ENCODE data around the gene SBDS.
A peak's percentile ranks its signal among the peaks of the same experiment; 100 is the strongest.
"Not testable (repeated sequence)": the region's sequence is repeated elsewhere in the genome, so short reads cannot be mapped to it uniquely, and the experiment has no call there.

The SBDS gene

DNA sequence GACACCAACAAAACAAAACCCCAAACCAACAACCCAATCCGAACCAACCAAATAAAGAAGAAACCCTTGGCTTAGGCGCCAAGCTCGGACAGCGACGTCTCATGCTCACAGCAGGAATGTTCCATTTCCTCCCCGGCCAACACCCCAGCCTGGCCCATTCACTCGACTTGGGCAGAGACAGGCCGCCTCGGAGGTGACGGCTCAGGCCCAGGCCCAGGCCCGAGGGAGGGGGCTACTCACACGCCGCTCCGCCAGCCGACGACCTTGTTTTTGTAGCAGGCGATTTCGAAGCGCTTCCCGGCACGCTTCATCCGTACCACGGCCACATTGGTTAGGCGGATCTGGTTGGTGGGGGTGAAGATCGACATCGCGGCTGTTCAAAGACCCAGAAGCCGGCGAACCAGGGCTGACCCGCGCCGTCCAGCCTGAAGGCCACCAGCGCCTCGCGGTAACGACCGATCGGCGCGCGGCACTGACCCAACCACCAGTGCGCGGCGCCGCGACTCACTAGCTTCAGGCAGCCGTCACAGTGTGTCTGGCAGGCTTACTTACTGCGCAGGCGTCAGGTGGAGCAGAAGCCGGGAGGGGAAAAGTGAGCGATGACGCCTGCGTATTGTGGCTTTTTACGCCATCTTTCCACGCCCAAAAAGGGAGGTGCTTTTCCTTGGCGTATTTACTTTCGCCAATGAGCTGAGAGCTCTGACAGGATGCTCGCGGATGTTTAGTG is at the start of gene SBDS:
Gene SBDS (minus strand): TSS at position 537 of the 727 bp plus-strand sequence. CDS start 169 bp downstream, at position 368.
- DNase-seq: peak; percentile 98 to 99

DNA sequence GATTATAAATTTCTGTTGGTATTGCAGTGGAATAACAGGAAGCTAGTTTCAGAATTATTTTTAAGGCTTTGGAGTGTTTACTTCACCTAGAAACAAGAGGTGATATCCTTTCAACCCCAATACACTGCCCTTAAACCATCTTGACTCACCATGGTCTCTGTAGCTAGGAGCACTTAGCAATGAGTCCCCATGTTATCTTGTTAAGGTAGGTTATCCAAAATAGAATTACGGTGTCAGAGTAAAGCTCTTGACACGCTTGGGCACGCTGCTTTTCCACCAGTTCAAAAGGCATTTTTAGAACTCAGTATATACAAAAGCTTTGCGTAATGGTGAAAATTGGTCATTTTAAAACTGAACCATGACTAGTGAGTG is 48.2 kb upstream of the SBDS start:
- not testable (repeated sequence) for DNase-seq

DNA sequence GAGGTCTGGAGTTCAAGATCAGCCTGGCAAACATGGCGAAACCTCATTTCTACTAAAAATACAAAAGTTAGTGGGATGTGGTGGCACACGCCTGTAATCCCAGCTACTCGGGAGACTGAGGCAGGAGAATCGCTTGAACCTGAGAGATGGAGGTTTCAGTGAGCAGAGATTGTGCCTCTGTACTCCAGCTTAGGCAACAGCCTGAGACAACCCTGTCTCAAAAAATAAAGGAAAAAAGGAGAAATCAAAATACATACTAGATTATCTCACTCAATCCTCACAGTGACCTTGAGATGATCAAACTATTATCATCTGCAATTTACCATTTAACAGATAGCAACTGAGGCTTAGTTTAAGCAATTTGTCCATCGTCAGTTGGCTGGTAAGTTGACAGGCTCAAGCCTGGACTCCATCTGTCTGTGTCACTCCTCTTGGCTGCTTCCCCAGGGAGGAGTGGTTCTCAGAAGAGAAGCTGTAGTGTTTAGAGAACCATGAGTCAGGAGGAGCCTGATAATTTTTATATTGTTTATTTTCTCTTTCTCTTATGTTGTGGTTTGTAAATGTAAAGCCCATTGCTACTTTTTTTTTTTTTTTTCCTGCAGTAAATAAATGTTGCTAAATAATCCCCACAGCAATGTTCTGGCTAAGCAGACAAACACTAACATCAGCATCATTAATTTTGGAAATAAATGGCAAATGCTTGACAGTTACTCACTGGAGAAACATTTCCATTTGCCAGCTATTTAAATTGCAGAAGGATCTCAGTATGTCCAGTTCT is 47.6 kb upstream of the SBDS start:
- DNase-seq: peak in 1 of 2 experiments; percentile 20

DNA sequence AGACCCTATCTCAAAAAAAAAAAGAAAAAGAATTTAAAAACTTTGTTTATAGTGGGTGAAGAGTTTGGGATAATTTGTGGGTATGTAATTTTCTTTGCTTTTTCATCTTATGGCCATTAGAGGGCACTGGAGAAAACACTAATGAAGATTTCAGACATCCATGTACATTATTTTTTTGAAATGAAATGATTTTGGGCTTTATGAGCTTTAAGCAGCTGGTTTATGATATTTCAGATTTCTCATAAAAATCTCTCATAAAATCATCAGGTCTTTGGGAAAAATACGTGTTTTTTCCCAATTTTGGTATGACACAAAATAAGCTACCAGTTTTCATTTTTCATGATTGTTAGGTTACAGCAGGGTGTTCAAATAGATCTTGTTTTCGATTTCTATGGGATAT is 45.4 kb upstream of the SBDS start:
- DNase-seq: not testable (repeated sequence)

DNA sequence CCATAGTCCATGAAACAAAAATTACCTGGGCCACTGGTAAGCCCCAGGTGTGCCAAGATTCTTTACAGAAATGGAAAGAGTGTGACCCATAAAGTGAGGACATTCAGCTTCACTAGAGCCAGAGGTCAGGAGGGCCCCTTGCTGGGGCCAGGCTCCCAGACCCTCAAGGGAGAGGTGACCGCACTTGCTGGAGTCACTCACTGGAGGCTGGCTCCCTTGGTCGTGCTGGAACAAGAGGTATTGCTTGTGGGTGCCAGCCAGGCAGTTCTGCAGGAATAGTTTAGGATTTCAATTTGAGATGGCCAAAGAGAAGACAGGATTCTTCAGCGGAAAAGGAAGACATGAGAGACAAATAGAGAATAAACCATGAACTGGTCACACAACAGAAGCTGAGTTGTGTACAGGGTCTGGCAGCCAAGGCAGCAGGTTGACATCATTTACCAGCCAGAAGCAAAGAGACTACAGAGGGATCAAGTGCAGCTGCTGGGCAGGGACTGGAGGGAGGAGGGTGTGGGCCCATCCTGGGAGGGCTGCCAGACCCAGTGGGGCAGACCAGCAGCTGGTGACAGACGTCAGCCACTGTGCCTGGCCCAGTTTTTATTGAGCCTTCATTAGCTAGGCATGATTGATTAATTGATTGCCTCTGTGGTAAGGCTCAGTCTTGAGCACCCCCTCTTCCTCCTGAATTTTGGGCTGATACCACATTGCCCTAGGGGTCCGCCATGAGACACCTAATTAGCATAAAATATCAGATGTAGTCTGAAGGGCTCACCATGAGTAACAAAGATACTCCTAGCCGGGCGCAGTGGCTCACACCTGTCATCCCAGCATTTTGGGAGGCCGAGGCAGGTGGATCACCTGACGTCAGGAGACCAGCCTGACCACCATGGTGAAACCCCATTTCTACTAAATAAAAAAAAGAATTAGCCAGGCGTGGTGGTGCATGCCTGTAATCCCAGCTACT is 41.3 kb upstream of the SBDS start:
- DNase-seq: peak; percentile 76 to 89

DNA sequence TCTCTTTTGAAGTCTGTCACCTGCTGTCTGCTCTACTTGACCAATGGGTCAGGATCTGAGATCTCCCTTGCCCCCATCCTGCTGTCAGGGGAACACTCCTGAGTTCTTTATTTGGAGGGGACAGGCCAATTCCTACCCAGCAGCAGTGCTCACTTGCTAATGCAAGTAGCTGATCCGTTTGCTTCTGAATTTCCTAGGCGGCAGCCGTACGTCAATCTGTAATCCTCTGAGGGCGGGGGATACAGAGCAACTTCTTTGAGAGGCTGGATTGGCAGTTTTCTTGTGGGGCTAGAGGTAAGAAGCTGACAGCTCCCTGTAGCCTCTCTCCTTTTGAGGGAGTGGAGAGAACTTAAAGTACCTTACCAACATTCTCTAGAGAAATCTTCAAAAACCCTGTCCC is 37.9 kb upstream of the SBDS start:
- DNase-seq: no peak

DNA sequence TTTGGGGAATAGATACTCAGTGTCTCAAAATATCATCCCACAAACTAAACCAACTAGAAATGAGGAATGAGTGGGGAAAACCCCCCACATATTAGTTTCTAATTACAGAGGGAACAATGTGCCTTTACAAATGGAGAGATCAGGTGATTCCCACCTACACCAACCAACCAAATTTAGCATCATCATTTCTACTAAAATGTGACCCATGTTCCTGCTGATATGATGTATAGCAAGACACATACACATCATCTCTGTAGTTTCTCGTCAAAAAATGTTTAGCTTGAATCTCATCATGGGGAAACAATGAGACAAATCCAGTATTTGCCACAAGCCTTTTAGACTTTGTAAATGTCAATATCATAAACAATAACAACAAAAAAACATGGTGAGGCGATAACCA is 36.3 kb upstream of the SBDS start:
- DNase-seq: not testable (repeated sequence)

DNA sequence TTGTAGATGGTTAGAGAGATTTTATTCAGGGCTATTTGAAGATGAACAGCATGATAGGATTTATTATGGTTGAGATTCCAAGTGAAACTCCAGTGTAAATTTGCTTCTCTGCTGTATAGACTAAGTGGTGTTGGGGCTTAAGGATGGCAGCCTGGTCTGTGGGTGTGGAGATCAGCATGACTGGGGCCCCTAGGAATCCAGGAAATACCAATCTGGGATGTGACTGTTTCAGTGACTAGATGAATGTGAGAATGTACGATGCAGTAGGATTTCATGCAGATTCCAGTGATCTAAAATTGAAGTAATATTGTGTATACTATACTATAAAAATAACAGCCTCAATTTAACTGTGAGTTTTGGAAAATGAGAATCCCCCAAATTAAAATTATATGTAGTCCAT is 30.1 kb upstream of the SBDS start:
- not testable (repeated sequence) for DNase-seq

DNA sequence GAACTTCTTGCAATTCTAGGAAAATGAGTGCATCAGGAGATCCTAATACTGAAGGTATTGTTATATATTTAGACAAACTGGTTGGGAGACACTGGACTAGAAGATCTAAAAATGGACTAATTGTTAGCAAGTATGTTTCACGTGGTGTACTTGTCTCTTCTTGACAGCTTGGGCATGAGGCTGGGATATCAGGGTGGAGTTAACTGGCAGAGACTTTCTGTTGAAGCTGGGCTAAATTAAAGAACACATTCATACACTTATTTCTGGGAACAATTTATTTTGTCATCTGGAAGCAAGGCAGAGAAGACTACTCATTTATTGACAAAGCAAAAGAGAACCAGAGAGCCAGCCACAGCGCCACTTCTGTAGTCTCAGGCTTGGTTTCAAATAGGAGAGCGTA is 27.1 kb upstream of the SBDS start:
- no peak for DNase-seq

DNA sequence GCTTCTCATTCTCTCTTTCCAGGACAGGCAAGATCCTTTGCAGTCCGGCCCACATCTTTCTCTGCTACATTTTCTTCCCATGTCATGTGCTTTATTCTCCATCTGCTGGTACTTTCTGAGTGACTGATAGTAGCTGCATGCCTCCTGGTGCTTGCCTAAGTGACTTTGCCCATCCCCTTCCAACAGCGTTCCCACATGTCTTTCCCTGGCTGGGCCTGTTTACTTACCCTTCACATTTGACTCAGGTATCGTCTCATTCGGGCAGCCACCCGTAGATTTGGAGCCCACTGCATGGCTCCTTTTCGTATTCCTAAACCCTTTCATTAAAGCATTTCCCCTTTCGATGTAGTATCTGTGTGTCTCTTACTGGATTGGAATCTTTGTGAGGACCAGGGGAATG is 25.9 kb upstream of the SBDS start:
- DNase-seq: no peak

DNA sequence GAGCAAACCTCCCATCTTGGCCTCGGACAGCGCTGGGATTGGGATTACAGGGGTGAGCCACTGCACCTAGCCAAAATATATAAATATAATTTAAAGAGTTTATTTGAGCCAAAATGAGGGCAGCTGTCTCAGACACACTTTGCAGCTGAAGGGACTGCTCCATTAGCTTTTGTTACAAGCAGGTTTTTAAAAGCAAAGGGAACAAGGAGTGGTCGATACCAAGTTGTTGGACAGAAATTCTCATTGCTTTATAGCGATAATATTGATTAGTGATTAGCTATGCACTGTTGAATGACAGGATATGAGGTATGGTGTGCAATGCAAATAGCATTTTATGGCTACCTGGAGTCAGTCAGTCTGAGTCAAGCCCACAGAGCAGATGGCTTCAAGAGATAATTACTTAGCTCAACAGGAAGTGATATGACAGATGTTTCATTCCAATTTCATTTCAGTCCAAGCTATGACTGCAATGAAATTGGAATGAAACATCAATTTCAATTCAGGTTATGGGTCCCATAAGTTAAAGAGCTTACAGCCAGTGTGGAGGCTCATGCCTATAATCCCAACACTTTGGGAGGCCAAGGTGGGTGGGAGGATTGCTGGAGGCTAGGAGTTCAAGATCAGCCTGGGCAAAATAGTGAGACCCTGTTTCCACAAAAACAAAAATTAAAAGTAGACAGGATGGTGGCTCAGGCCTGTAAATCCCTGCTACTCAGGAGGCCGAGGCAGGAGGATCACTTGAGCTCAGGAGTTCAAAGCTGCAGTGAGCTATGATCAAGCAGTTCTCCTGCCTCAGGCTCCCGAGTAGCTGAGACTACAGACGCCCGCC is 24.4 kb upstream of the SBDS start:
- peak; percentile 78 to 93 for DNase-seq

DNA sequence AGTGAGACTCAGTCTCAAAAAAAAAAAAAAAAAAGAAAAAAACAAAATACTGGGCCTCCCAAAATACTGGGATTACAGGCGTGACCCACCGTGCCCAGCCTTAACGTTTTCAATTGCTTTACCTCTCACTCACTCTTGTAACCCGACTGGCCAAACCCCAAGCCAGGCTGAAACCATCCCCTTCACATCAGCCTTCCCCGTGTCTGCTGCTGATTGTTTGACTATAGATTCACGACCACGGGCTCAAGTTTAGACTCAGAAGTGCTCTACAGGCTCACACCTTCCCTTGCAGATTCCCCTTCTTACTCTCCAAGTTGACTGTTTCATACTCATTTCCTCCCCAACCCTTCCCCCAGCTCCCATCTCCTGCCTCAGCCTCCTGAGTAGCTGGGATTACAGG is 23.6 kb upstream of the SBDS start:
- no peak for DNase-seq

DNA sequence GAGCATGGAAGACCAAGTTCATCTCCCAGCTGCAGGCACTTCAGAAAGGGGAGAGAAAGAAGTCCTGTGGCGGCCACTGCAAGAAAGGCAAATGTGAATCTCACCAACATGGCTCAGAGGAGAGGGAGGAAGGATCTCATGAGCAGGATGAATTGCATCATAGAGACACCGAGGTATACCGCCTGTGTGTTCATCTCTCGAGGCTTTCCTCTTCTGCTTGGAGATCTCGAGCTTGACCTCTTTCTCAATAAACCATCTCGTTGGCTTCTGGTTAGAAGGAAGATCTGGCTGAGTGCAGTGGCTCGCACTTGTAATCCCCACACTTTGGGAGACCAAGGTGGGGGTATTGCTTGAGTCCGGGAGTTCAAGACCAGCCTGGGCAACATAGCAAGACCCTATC is 22.6 kb upstream of the SBDS start:
- DNase-seq: not testable (repeated sequence)

DNA sequence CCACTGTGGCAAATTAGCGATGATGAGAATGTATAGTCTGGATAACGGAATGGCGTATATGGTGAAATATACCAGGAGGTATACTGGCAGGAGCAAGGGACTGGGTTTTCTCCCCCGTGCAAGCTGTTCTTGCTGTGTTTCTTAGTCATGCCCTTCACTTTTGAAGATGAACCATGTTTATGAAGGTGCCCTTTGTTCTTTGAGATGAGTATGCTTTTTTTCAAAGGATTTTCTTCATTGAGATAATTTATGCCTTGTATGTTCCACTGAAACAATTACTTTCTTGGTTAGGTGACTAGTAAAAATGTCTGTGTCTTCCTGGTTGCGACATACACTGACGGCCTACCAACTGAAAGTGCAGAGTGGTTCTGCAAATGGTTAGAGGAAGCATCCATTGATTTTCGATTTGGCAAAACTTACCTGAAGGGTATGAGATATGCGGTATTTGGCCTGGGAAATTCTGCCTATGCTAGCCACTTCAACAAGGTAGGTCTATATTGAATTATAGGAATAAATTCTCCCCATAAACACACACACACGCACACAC is 18.8 kb upstream of the SBDS start:
- DNase-seq: not testable (repeated sequence)

DNA sequence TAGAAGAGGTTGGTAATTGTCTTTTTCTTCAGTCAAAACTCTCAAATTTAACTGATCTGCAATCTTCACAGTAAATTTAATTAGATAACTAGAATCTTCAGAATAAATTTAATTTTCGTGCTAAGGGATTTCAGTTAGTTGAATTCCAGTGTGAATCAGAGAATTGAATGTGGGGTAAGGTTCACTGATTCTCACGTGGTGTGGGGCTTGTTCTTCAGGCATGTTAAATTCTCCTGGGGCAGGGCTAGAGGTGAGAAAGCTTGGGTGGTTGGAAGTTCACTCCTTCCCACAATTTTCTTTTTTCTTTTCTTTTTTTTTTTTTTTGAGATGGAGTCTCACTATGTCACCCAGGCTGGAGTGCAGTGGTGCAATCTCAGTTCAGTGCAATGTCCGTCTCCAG is 14.3 kb upstream of the SBDS start:
- not testable (repeated sequence) for DNase-seq

DNA sequence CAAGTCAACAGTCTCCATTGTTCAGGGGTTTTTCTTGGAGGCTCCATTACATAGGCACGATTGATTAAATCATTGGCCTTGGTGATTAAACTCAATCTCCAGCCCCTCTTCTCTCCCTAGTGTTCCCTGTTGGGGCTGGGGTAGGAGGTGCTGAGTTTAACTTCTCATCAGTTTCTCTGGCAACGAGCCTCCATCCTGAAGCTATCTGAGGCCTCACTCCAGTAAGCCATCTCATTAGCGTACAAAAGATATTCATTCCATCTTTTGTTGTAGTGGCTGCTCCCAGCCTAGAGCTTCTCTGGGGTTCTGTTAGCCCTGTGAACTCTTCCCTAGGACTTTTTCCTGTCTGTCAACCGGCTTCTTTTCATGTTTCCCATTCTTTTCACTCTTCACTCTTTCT is 12.9 kb upstream of the SBDS start:
- no peak for DNase-seq

DNA sequence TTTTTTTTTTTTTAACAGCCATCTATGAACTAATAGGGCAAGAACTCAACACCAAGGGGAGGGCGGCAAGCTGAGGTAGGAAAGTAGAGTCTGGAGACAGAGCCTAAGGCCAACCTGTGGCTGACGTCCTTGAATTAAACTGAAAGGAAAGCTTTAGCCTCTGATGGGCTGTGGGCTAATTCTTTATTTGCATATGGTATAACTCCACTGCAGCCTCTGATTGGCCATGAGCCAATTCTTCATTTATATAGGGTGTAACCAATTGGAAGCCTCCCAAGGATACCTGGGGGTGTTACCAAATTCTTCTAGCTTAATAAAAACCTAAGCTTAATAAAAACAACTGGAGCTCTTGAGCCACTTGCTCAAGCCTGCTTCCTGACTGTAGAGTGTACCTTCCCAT is 11.6 kb upstream of the SBDS start:
- DNase-seq: no peak

DNA sequence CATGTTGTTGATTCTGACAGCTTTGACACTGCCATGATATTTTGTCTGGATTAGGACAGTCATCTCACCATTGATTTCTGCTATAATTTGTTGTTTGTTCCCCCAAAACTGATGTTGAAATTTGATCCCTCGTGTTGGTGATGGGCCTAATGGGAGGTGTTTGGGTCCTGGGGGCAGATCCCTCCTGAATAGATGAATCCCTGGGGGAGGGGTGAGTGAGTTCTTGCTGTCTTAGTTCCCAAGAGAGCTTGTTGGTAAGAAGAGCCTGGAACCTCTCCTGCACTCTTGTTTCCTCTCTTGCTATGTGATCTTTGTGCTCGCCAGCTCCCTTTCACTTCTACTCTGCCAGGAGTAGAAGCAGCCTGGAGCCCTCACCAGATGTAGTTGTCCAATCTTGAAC is 8.8 kb upstream of the SBDS start:
- not testable (repeated sequence) for DNase-seq

DNA sequence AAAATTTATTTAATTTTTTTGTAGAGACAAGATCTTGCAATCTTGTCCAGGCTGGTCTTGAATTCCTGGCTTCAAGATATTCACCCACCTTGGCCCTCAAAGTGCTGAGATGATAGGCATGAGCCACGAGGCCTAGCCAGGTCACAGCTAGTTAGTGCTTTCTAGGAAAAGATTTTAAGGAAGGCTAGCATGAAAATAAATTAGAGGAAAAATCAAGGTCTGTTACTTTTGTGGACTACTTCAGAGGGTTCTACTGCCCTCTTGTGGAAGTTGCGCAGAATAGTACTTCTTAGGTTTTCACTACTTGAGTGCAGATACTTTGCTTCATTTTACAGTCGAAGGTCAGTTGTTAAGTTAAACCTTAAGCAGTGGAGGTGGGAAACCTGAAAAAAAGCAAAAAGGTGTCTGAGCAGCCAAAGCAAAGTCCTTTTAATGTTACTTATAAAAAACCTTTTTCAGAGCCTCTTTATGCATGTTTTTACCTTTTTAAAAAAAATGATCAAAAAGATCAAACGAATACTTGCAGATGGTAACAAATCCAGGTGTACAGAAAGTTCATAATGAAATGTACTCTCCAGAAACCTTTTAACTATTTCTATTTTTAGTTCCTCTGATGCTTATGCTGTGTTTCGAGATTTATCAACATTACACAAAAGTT is 5.3 kb upstream of the SBDS start:
- peak; percentile 13 to 21 for DNase-seq

DNA sequence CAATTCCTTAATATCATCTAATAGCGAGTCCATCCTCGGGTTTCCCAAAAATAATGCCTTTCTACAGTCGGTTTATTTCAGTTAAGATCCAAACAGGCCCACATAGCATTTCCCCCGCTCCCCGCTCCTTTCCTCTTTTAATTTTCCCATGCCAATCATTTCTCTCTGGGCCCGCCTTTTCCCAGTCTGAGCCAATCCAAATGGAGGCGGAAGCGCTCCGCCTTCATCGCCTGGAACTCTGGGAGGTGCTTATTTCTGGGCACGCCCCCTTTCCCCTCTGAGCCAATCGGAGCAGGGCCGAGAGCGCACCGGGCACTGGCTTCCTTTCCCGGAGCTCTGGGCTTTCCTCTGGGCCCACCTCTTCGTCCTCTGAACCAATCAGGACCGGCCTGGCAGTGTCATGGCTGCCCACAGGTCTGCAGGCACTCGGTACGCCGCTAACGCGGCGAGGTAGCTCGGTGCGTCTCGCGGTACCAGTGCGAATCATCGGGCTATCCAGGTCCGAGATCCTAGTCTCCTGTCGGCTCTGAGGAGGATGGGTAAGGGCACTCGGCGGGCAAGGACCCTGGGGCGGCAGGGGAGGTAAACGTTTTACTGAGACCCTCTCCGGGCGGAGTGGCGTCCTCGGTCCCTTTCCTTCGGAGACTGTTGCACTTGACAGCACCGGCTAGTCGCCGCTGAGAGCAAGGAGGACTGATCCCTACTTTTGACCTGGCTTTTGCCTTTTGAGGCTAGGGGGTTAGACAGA is 1.2 kb upstream of the SBDS start, which contains the start of gene TYW1:
Gene TYW1 (plus strand): TSS at position 390 of the 748 bp plus-strand sequence. CDS start 146 bp downstream, at position 536.
- DNase-seq: peak; percentile 99

DNA sequence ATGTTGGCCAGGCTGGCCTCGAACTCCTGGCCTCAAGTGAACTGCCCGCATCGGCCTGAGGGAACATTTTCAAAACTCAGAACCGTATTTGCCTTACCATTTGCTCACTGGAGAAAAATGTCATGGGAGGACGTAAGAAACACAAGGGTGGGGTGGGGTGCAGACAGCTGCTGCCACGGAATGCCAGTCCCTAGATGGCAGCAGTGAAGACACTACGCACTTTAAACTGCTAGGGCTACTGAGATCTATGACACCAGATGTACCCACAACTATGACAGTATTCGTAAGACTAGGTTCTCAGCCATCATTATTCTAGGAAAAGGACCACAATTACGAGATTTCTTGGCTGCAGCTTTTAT is 716 bp downstream of the SBDS start:
- peak; percentile 27 for DNase-seq
